ENCODE measurements around the gene PTPRE. TPM values are rescaled to one million over a fixed set of nuclear protein-coding genes. Genes with fewer than 3 reads are reported as not detected.

Gene PTPRE
- total RNA-seq, 1 experiment from 2014 or later = 7.9 TPM

DNA sequence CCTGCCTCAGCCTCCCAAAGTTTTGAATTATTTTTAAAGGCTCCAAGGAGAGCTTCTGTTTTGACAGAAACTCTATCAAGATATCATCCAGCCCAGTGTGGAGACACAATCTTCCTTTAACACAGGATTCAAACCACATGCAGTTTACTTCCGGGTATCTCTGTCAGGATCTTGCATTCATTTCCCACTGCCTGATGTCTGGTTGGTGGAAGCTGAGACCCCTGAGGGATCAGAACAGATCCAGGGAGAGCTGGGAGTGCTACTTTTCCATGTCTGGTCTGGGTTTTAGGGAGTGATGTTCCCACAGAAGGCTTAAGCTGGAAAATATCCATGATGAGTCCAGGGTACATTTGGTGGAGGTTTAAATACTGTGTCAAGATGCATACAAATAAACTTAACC lies 16.7 kb downstream of the PTPRE start:
- Histone ChIP-seq H3K27ac (peak overlapping the region; percentile 66), H3K9me3 (ENCODE audit: insufficient read depth, low read depth) (no peaks in the 10 kb centered on the region), H3K9me2 (ENCODE audit: insufficient read depth) (no peaks in the 10 kb centered on the region), H3F3A (ENCODE audit: insufficient read depth, low read depth) (peaks cover 20% of the 10 kb centered on the region; the same call in 1 of the 2 replicates), H3K4me1 (replicated peaks; ENCODE audit: insufficient read depth) (peaks cover 37% of the 10 kb centered on the region), H4K20me1 (ENCODE audit: insufficient read depth) (no peaks in the 10 kb centered on the region), H2AFZ (no peak overlapping the region), H3K79me2 (ENCODE audit: low read depth) (peaks cover 18% of the 10 kb centered on the region), H3K4me2 (peak overlapping the region; percentile 38), H3K36me3 (ENCODE audit: low read depth) (no peaks in the 10 kb centered on the region), H3K4me3 (no peak overlapping the region), H3K27me3 (ENCODE audit: insufficient read depth, low read depth) (no peaks in the 10 kb centered on the region)
- intact Hi-C loops (cut with micrococcal nuclease; ENCODE audit: unreplicated experiment) = loop anchor here (2.0 to 5.0 kb wide), 4 partner anchors 13 to 69 kb away; no protein-coding TSS in a partner anchor
- CTCF ChIA-PET = interaction anchor here (0.7 kb wide), 1 partner anchor 289 kb away, joined by 8 read pairs; no protein-coding TSS in a partner anchor
- BruUV-seq (replicated peaks) = TSS peak; percentile 81
- POLR2A ChIA-PET (ENCODE audit: unreplicated experiment) = no interaction called here
- DNase-seq = no peak
- TF ChIP-seq, protein P1, sequence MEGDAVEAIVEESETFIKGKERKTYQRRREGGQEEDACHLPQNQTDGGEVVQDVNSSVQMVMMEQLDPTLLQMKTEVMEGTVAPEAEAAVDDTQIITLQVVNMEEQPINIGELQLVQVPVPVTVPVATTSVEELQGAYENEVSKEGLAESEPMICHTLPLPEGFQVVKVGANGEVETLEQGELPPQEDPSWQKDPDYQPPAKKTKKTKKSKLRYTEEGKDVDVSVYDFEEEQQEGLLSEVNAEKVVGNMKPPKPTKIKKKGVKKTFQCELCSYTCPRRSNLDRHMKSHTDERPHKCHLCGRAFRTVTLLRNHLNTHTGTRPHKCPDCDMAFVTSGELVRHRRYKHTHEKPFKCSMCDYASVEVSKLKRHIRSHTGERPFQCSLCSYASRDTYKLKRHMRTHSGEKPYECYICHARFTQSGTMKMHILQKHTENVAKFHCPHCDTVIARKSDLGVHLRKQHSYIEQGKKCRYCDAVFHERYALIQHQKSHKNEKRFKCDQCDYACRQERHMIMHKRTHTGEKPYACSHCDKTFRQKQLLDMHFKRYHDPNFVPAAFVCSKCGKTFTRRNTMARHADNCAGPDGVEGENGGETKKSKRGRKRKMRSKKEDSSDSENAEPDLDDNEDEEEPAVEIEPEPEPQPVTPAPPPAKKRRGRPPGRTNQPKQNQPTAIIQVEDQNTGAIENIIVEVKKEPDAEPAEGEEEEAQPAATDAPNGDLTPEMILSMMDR (conservative IDR thresholded peaks at IDR 0.05) = no peak
- TF ChIP-seq EZH2 (IDR thresholded peaks at IDR 0.05; ENCODE audit: low read depth) = no peak

DNA sequence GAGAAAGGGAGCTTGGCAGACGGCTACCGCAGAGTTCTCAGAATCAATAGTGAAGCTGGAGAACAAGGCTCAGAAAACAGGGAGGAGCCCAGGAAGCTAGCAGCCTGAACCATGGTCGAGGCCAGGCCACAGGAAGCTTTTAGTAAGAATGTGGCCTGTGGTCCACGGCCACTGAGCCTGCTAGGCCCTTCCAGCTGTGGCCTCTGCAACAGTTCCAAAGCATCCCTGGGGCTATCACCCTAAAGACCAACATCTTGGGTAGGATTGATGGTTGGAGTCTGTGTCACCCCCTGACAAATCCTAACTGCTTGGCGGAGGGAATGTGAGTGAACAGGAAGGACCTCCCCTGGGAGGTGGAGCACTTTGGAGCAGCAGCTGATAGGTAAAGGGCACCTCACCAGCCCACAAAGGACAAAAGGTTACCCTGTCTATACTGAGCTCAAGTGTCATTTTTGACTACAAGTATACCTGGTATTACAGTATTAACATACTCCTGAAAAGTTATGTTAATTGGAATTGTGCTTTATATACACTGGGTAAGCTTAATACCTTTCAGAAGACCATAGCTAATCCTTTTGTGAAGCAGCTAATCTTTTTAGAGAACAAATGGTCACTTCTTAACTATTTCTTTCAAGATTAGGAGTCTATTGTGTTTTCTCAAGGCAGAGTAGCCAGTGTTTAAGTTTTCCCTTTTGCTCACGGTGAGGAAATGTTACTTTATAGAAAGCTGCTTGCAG lies 18.7 kb downstream of the PTPRE start:
- no peak for TF ChIP-seq EZH2 (IDR thresholded peaks at IDR 0.05; ENCODE audit: low read depth)
- TF ChIP-seq, protein P1 (conservative IDR thresholded peaks at IDR 0.05) = no peak
- Histone ChIP-seq H4K20me1 (ENCODE audit: insufficient read depth) (no peaks in the 10 kb centered on the region), H3K27me3 (ENCODE audit: insufficient read depth, low read depth) (no peaks in the 10 kb centered on the region), H3K36me3 (ENCODE audit: low read depth) (no peaks in the 10 kb centered on the region), H3K27ac (no peak overlapping the region), H3K4me3 (no peak overlapping the region), H3K4me2 (no peak overlapping the region), H3K4me1 (replicated peaks; ENCODE audit: insufficient read depth) (peaks cover 24% of the 10 kb centered on the region), H3F3A (ENCODE audit: insufficient read depth, low read depth) (peaks cover 15% of the 10 kb centered on the region; the same call in 1 of the 2 replicates), H2AFZ (no peak overlapping the region), H3K9me3 (ENCODE audit: insufficient read depth, low read depth) (no peaks in the 10 kb centered on the region), H3K9me2 (ENCODE audit: insufficient read depth) (no peaks in the 10 kb centered on the region), H3K79me2 (ENCODE audit: low read depth) (peaks cover 18% of the 10 kb centered on the region)
- no TSS peak for BruUV-seq (replicated peaks)
- intact Hi-C loops (cut with micrococcal nuclease; ENCODE audit: unreplicated experiment) = no loop called here
- ChIA-PET CTCF (interaction anchor here (0.7 kb wide), 1 partner anchor 63 kb away, joined by 4 read pairs; no protein-coding TSS in a partner anchor), POLR2A (ENCODE audit: unreplicated experiment) (no interaction called here)
- DNase-seq = no peak

DNA sequence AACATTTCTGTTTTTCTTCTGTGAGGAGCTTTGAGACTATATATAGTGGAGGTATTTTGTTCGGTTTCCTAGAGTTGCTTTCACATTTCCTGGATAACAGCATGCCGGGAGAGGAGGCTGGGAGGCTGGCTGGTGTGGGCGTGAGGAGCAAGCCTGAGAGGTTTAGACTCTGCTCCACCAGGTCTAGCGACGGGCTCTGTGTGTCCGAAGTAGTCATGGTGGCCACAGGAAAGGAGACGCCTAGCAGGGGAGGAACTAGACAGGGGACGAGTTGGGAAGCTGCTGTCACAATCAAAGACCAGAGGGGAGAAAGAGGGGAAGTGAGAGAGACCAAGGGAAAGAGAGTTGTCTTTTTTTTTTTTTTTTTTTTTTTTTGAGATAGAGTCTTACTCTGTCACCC lies 19.6 kb downstream of the PTPRE start:
- H3K27me3 ChIP-seq (ENCODE audit: insufficient read depth, low read depth) = no peaks in the 10 kb centered on the region
- no peak overlapping the region for H3K27ac ChIP-seq
- no peaks in the 10 kb centered on the region for H3K9me3 ChIP-seq (ENCODE audit: insufficient read depth, low read depth)
- H2AFZ ChIP-seq = no peak overlapping the region
- H3F3A ChIP-seq (ENCODE audit: insufficient read depth, low read depth) = peaks cover 15% of the 10 kb centered on the region; the same call in 1 of the 2 replicates
- no peaks in the 10 kb centered on the region for H3K36me3 ChIP-seq (ENCODE audit: low read depth)
- no peak overlapping the region for H3K4me3 ChIP-seq
- no peaks in the 10 kb centered on the region for H4K20me1 ChIP-seq (ENCODE audit: insufficient read depth)
- peaks cover 11% of the 10 kb centered on the region for H3K79me2 ChIP-seq (ENCODE audit: low read depth)
- ChIA-PET POLR2A (ENCODE audit: unreplicated experiment) (no interaction called here), CTCF (no interaction called here)
- no peak overlapping the region for H3K4me2 ChIP-seq
- TF ChIP-seq, protein P1 (conservative IDR thresholded peaks at IDR 0.05) = no peak
- TF ChIP-seq EZH2 (IDR thresholded peaks at IDR 0.05; ENCODE audit: low read depth) = no peak
- H3K4me1 ChIP-seq (replicated peaks; ENCODE audit: insufficient read depth) = peaks cover 24% of the 10 kb centered on the region
- no peaks in the 10 kb centered on the region for H3K9me2 ChIP-seq (ENCODE audit: insufficient read depth)
- DNase-seq = no peak
- no TSS peak for BruUV-seq (replicated peaks)
- intact Hi-C loops (cut with micrococcal nuclease; ENCODE audit: unreplicated experiment) = no loop called here
